ENCODE results near the gene PPM1H.
A peak's percentile ranks its signal among the peaks of the same experiment; 100 is the strongest.

The PPM1H gene

GRCh38 chr12:62643486-62643885, 291.5 kb downstream of the PPM1H start:
- Histone ChIP-seq H3K27me3 (ENCODE audit: insufficient read depth, low read length, poor library complexity) (no peaks in the 10 kb centered on the region), H3K4me2 (ENCODE audit: insufficient read depth, low read length) (no peak overlapping the region), H3K4me3 (ENCODE audit: low read depth in 1 of 2, low read length in 2 of 2) (no peak overlapping the region), H4K20me1 (ENCODE audit: insufficient read depth, low read length) (no peaks in the 10 kb centered on the region), H3K4me1 (ENCODE audit: insufficient read depth, low read length) (peaks cover 16% of the 10 kb centered on the region), H3K9ac (ENCODE audit: low read depth, low read length) (no peak overlapping the region), H3K9me3 (ENCODE audit: insufficient read depth, low read length, severe bottlenecking) (no peaks in the 10 kb centered on the region), H2AFZ (ENCODE audit: low read depth, low read length) (no peak overlapping the region), H3K79me2 (ENCODE audit: insufficient read depth, low read length) (no peaks in the 10 kb centered on the region), H3K36me3 (ENCODE audit: insufficient read depth, low read length) (no peaks in the 10 kb centered on the region), H3K27ac (ENCODE audit: low read length) (no peak overlapping the region)
- DNase-seq (no peak), ATAC-seq (ENCODE audit: insufficient read depth, low read depth) (no peak)
- no peak for TF ChIP-seq CTCF (IDR thresholded peaks at IDR 0.05; ENCODE audit: borderline replicate concordance, extremely low read depth, low read length, poor library complexity, severe bottlenecking)
- TF ChIP-seq EZH2 (IDR thresholded peaks at IDR 0.05; ENCODE audit: borderline replicate concordance, low read depth, low read length, severe bottlenecking), result no peak

GRCh38 chr12:62642486-62642885, 292.5 kb downstream of the PPM1H start:
- no peak for DNase-seq
- Histone ChIP-seq H3K27ac (ENCODE audit: low read length) (no peak overlapping the region), H3K9me3 (ENCODE audit: insufficient read depth, low read length, severe bottlenecking) (no peaks in the 10 kb centered on the region), H3K36me3 (ENCODE audit: insufficient read depth, low read length) (no peaks in the 10 kb centered on the region), H4K20me1 (ENCODE audit: insufficient read depth, low read length) (no peaks in the 10 kb centered on the region), H3K4me2 (ENCODE audit: insufficient read depth, low read length) (no peak overlapping the region), H3K4me1 (ENCODE audit: insufficient read depth, low read length) (peaks cover 16% of the 10 kb centered on the region), H3K9ac (ENCODE audit: low read depth, low read length) (no peak overlapping the region), H3K79me2 (ENCODE audit: insufficient read depth, low read length) (no peaks in the 10 kb centered on the region), H3K4me3 (ENCODE audit: low read depth in 1 of 2, low read length in 2 of 2) (no peak overlapping the region), H2AFZ (ENCODE audit: low read depth, low read length) (no peak overlapping the region), H3K27me3 (ENCODE audit: insufficient read depth, low read length, poor library complexity) (no peaks in the 10 kb centered on the region)
- no peak for TF ChIP-seq CTCF (IDR thresholded peaks at IDR 0.05; ENCODE audit: borderline replicate concordance, extremely low read depth, low read length, poor library complexity, severe bottlenecking)
- TF ChIP-seq EZH2 (IDR thresholded peaks at IDR 0.05; ENCODE audit: borderline replicate concordance, low read depth, low read length, severe bottlenecking), result no peak
- ATAC-seq (ENCODE audit: insufficient read depth, low read depth), result no peak

- H3K79me2 ChIP-seq (ENCODE audit: insufficient read depth, low read length), result no peaks in the 10 kb centered on the region
- H4K20me1 ChIP-seq (ENCODE audit: insufficient read depth, low read length), result no peaks in the 10 kb centered on the region
- DNase-seq (peak; percentile 17), ATAC-seq (ENCODE audit: insufficient read depth, low read depth) (peak; percentile 94)
- no peaks in the 10 kb centered on the region for H3K36me3 ChIP-seq (ENCODE audit: insufficient read depth, low read length)
- peaks cover 16% of the 10 kb centered on the region for H3K4me1 ChIP-seq (ENCODE audit: insufficient read depth, low read length)
- TF ChIP-seq EZH2 (IDR thresholded peaks at IDR 0.05; ENCODE audit: borderline replicate concordance, low read depth, low read length, severe bottlenecking) (no peak), CTCF (IDR thresholded peaks at IDR 0.05; ENCODE audit: borderline replicate concordance, extremely low read depth, low read length, poor library complexity, severe bottlenecking) (no peak)
- H3K9ac ChIP-seq (ENCODE audit: low read depth, low read length), result no peak overlapping the region
- H3K4me3 ChIP-seq (ENCODE audit: low read depth in 1 of 2, low read length in 2 of 2), result no peak overlapping the region
- H3K4me2 ChIP-seq (ENCODE audit: insufficient read depth, low read length), result no peak overlapping the region
- H3K27me3 ChIP-seq (ENCODE audit: insufficient read depth, low read length, poor library complexity), result no peaks in the 10 kb centered on the region
- H3K27ac ChIP-seq (ENCODE audit: low read length), result no peak overlapping the region; the same call in 1 of the 2 replicates
- peak overlapping the region; percentile 32; the same call in 1 of the 2 replicates for H2AFZ ChIP-seq (ENCODE audit: low read depth, low read length)
- H3K9me3 ChIP-seq (ENCODE audit: insufficient read depth, low read length, severe bottlenecking), result no peaks in the 10 kb centered on the region
These were observed 294.0 kb downstream of the PPM1H start for GRCh38 chr12:62640910-62641448.
